AG09319 (cell line): Measurements from ENCODE around the gene CARD16.
"Not testable (repeated sequence)": the region's sequence is repeated elsewhere in the genome, so short reads cannot be mapped to it uniquely, and the experiment has no call there.

Source experiments
- DNase-seq: peaks from one replicate; pipeline ENCODE4 v3.0.0-alpha.2; 2010; ENCODE audit warnings: low read depth; ENCODE audit errors: extremely low read depth
- TF ChIP-seq, protein P1 (sequence below): IDR thresholded peaks from 2 replicates; pipeline ENCODE4 v1.5.1; 2011; ENCODE audit warnings: low read depth, mild to moderate bottlenecking, inconsistent platforms, low read length, moderate library complexity

Gene CARD16

DNA sequence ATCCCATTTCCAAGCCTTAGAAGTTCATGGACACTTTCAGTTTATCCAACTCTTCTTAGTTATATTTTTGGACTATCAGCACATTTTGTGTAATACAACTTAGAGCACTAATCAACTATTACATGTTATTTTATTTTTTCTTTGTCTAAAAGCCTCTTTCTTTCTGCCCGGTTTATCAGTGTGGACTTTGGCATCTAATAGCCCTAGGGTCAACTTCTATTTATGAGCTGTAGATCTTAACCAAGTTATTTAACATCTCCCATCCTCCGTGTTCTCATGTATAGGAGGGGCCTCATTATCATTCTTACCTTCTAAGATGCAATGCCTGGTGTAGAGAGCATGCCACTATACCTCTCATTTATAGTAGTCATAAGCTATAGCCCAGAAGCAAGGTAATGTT is 4.4 kb downstream of the CARD16 start:
- TF ChIP-seq, protein P1, sequence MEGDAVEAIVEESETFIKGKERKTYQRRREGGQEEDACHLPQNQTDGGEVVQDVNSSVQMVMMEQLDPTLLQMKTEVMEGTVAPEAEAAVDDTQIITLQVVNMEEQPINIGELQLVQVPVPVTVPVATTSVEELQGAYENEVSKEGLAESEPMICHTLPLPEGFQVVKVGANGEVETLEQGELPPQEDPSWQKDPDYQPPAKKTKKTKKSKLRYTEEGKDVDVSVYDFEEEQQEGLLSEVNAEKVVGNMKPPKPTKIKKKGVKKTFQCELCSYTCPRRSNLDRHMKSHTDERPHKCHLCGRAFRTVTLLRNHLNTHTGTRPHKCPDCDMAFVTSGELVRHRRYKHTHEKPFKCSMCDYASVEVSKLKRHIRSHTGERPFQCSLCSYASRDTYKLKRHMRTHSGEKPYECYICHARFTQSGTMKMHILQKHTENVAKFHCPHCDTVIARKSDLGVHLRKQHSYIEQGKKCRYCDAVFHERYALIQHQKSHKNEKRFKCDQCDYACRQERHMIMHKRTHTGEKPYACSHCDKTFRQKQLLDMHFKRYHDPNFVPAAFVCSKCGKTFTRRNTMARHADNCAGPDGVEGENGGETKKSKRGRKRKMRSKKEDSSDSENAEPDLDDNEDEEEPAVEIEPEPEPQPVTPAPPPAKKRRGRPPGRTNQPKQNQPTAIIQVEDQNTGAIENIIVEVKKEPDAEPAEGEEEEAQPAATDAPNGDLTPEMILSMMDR, result no peak
- DNase-seq, result no peak

DNA sequence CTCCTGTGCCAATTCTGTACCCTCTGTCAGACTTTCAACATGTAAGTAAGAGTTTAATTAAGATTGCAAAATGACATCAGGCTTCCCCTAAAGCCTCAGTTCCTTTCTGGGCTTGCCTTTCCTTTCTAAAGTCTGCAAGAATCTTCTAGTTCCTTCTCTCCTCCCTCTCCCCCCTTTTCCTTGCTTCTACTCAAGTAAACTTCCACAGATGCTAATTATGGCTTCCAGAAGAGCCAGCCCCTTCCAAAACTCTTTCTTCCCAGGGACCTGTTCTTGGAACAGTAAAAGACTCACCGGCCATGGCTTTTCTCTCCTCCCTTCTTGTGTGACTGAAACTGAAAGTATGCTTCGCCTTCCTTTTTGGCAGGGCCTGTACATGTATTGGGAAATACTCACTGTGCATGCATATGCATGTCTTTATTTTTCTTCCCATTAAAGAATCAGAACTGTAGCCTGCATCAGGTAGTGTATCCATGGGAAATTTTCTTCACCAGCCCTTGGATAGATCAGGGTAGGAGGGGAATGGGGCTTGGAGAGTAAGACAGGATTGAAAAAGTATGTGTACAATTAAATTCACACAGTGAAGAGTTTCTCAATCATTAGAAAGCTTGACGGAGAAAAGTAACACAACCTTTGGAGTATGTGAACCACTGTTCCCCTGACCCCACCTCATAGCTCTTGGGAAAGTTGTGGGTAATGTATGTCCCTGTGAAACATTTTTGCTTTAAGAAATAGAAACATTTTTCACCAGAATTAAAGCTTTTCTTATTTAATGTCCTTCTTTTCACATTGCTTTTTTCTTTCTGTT is 10.1 kb downstream of the CARD16 start, which contains the start of gene CASP1:
Gene CASP1, minus strand, starts transcription at position 332 of the 808 bp plus-strand sequence. Its CDS starts 31 bp downstream, at position 301.
- TF ChIP-seq, protein P1, result no peak
- DNase-seq, result peak; percentile 47

DNA sequence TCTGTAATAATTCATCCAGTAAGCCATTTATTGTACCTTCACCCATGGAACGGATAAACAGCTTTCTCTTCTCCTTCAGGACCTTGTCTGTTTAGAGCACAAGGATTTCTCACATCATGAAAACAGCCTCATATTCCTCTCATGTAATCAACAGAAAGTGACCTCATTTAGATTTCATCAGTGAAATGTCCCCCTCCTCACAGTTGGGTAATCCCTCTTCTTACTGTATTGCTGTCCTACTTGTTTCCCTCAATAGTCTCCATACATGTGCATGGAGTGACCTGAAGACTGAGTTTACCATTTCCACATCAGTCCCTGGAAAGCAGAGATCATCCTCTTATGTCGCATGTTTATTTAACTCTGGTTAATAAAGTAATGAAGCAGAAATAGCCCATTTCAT is 10.7 kb downstream of the CARD16 start:
- not testable (repeated sequence) for DNase-seq

DNA sequence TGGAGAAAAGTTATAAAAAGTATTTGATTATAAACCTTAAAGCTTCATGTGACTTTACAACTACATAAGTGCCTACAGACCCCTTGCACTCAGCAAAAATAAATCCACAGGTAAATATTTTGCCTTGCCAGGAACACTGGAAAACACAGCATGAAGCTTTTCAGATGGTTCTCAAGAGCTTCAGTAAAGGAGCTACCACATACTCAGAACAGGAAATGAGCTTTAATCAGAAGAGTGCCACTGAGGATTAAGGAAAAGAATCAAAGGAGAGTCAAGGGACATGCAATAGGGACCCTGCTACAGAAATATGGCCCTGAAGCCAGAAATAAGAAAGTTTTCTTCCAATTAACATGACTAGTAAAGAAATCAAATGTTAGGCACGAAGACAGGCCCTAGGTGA is 11.4 kb downstream of the CARD16 start:
- TF ChIP-seq, protein P1, result no peak
- no peak for DNase-seq

GRCh38 chr11:105033343-105033742 is 11.8 kb downstream of the CARD16 start:
- TF ChIP-seq, protein P1, result no peak
- DNase-seq, result no peak

DNA sequence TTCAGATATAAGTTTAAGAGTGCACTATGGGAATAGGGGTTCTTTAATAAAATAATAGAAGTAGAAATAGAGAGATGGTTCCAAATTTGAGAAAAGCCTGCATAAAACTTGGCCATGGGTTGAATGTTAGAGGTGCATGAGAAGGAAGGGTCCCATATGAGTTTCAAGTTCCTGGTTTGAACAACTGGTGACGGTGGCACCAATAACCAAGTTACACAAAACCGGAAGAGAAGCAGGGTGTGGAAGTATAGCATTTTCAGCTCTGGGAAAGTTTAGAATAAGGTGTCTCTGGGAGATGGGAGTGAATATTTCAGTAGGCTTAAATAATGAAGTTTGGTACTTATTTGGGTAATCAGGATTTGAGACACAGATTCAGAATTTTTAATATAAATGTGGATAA is 12.6 kb downstream of the CARD16 start:
- TF ChIP-seq, protein P1, result no peak
- no peak for DNase-seq

GRCh38 chr11:105027678-105028077 is 17.5 kb downstream of the CARD16 start:
- TF ChIP-seq, protein P1, result no peak
- no peak for DNase-seq

DNA sequence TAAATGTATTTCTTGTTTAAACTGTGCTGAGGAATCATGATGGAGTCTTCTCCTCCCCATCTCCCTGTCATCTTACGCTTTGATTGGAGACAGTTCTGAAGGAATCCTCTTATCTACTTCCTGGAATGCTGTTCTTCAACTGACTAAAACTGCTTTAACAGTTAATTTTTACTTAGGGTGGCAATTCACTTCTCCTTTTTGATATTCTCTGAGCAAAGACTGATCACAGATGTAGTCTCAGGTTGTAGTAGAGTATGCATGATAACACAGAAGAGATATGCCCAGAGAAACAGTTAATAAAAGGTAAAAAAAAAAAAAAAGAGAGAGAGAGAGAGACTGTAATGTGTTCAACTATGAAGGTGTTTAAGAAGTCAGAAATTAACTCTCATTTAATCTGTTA is 20.7 kb downstream of the CARD16 start:
- no peak for DNase-seq
- TF ChIP-seq, protein P1, result no peak
